NB4 (cell line): ENCODE data around the gene FCGR3B.
"Not testable (repeated sequence)": the region's sequence is repeated elsewhere in the genome, so short reads cannot be mapped to it uniquely, and the experiment has no call there.

Source experiments
- DNase-seq: peaks from one replicate; pipeline ENCODE4 v3.0.0; 2010; ENCODE audit warnings: low read depth
- H3K4me3 ChIP-seq: one replicate; pipeline ENCODE4 v1.5.1; 2011; ENCODE audit warnings: mild to moderate bottlenecking, low read depth, low read length, moderate library complexity
- MYC ChIP-seq: IDR thresholded peaks from 2 replicates; pipeline ENCODE4 v1.6.1; 2011; ENCODE audit warnings: low read depth, low read length
- POLR2A ChIP-seq: IDR thresholded peaks from 2 replicates; pipeline ENCODE4 v1.6.1; 2011; ENCODE audit warnings: mild to moderate bottlenecking; ENCODE audit not compliant: insufficient read length; ENCODE audit errors: extremely low read depth
- TF ChIP-seq, protein P1 (sequence below): IDR thresholded peaks from one replicate; pipeline ENCODE4 v1.5.1; 2012; ENCODE audit warnings: low read depth, low read length
- TF ChIP-seq, protein P2 (sequence below): IDR thresholded peaks from 2 replicates; pipeline ENCODE4 v1.6.1; 2011; ENCODE audit warnings: low read depth, low read length

Gene FCGR3B

DNA sequence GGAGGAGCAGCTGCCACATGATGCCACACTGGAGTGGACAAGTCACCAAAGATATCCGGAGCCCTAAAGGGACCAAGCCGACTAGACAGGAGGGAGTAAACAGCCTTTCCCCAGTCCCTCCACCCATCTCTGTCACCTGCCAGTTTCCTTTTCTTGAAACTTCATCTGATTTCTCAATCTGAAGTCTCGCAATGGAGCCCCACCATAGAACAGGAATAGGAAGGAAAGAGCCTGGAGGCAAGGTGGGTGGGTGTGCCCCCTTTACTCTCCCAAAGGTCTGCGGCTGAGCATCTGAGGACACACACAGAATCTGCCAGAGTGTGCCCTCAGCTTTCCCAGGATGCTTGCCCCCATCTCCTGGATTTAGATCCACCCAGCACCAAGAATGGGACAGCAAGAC lies at the start of gene FCGR3B:
Gene FCGR3B (minus strand): TSS at position 101 of the 400 bp plus-strand sequence. CDS start 82 bp downstream, at position 19.
- no peak for DNase-seq
- TF ChIP-seq, protein P1, sequence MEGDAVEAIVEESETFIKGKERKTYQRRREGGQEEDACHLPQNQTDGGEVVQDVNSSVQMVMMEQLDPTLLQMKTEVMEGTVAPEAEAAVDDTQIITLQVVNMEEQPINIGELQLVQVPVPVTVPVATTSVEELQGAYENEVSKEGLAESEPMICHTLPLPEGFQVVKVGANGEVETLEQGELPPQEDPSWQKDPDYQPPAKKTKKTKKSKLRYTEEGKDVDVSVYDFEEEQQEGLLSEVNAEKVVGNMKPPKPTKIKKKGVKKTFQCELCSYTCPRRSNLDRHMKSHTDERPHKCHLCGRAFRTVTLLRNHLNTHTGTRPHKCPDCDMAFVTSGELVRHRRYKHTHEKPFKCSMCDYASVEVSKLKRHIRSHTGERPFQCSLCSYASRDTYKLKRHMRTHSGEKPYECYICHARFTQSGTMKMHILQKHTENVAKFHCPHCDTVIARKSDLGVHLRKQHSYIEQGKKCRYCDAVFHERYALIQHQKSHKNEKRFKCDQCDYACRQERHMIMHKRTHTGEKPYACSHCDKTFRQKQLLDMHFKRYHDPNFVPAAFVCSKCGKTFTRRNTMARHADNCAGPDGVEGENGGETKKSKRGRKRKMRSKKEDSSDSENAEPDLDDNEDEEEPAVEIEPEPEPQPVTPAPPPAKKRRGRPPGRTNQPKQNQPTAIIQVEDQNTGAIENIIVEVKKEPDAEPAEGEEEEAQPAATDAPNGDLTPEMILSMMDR: no peak
- TF ChIP-seq MYC (no peak), POLR2A (no peak)
- TF ChIP-seq, protein P2, sequence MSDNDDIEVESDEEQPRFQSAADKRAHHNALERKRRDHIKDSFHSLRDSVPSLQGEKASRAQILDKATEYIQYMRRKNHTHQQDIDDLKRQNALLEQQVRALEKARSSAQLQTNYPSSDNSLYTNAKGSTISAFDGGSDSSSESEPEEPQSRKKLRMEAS: no peak
- H3K4me3 ChIP-seq: no peak within 1 kb of the TSS

DNA sequence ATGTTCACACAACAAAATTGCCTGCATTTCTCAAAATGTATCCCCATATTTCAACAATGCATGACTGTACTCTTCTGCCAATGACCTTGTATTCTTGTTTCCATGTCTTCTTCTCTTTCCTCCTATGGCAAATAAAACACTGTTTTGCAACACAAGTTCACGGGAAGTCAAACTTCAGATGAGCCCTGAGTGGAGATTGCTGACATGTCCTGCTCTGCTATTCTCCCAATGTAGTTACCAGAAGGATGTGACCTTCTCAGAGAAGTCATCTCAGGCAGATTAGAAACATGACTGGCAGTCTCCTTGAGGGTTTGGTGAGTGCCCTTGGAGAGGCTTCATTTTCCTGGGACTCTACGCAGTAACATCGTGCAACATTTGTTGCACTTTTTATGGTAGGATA lies 47.5 kb upstream of the FCGR3B start:
- H3K4me3 ChIP-seq: no peak overlapping the region
- no peak for DNase-seq
- TF ChIP-seq, protein P2: no peak
- TF ChIP-seq, protein P1: no peak
- TF ChIP-seq MYC: no peak
- no peak for TF ChIP-seq POLR2A

DNA sequence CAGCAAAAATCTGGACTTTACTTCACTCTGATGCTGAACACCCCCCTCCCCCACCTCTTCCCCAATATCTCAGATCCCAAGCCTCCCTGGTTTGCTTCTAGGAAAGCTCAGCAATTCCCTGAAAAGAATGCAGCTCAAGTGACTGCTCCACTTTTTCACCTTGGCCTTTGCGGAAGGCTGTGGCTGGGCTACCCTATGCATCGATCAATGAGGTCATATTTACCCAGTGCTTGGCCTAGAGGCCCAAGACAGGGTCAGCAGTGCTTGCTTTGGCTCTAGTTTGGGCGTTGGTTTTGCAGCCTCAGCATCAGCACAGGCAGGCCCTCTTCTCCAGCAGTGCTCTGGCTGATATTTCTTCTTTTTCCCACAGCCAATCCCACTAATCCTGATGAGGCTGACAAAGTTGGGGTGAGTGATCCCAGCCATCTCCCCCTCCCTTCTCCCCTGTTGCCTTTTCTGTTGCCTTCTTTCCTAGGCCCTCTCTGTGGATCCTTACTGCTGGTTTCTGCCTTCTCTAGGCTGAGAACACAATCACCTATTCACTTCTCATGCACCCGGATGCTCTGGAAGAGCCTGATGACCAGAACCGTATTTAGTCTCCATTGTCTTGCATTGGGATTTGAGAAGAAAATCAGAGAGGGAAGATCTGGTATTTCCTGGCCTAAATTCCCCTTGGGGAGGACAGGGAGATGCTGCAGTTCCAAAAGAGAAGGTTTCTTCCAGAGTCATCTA lies 46.1 kb upstream of the FCGR3B start:
- DNase-seq: no peak
- TF ChIP-seq POLR2A (no peak), MYC (no peak)
- TF ChIP-seq, protein P2: no peak
- TF ChIP-seq, protein P1: no peak
- no peak overlapping the region for H3K4me3 ChIP-seq

DNA sequence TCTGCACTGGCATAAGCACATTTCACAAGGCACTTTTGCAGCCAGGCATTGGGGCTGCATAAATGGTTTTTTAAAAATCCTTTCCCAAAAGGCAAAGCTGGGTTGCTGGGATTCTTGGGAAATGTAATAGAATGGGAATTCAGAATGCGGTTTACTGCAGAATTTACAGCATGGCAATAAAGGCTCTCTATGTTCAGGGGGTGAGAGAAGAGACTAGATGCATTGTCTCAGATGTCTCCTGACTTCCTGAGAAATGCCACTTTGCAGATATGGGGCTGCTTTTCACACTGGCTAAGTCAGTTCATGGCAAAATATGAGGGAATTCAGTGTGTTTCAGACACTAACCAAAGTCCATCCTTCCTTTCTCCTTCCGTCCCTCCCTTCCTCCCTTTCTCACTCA lies 45.5 kb upstream of the FCGR3B start:
- DNase-seq: no peak
- TF ChIP-seq POLR2A (no peak), MYC (no peak)
- TF ChIP-seq, protein P1: no peak
- H3K4me3 ChIP-seq: no peak overlapping the region

DNA sequence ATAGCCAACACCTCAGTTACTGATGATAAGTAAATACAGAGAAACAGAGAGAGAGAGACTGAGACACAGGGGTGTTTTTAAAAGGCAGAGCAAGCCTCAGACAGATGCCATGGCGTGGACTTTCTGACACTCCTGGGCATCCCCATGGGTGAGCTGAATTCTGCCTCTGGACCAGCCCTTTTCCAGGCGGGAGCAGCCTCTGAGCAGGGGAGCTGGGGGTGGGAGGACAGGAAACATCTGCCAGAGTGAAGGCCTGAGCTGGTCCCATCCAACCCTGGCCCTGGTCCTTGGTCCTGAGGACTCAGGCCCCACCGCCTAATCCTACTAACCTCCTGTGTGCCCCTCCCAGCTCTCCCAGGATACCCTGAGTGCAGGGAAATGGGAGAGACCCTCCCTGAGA lies 43.9 kb upstream of the FCGR3B start:
- not testable (repeated sequence) for H3K4me3 ChIP-seq, DNase-seq

DNA sequence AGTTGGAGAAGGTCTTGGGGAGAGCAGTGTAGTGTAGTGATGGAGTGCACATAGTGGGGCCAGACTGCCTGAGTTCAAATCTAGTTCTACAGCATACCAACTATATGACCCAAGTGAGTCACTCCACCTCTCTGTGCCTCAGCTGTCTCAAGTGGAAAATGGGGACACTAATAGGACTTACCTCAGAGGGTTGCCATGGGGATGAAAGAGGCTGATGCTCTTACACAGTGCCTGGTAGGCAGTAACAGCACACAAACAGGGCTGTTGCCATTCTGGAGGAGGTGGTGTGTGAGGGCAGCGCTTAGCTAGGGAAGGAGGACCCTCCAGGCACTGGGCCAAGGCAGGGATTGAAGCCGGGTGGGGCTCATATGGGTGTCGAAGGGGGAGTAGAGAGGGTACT lies 43.5 kb upstream of the FCGR3B start:
- not testable (repeated sequence) for DNase-seq, H3K4me3 ChIP-seq

DNA sequence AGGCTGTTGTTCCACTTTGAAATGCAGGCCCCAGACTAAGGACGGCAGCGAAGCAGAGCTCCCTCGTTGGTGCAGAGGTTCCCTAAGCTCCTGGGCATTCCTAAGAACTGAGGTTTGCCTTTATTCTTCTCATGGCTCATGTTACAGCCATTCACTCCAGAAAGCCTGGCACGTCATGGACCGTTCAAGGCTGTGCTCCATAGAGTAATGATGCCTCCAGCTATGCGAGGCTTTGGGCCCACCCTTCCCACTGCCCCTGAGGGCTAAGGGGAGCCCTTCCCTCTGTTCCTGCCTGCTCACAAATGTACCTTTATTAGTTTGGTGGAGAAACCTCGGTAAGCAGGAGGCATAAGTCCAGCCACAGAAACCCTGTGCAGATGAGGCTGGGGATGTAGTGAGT lies 42.5 kb upstream of the FCGR3B start:
- DNase-seq, H3K4me3 ChIP-seq: not testable (repeated sequence)

DNA sequence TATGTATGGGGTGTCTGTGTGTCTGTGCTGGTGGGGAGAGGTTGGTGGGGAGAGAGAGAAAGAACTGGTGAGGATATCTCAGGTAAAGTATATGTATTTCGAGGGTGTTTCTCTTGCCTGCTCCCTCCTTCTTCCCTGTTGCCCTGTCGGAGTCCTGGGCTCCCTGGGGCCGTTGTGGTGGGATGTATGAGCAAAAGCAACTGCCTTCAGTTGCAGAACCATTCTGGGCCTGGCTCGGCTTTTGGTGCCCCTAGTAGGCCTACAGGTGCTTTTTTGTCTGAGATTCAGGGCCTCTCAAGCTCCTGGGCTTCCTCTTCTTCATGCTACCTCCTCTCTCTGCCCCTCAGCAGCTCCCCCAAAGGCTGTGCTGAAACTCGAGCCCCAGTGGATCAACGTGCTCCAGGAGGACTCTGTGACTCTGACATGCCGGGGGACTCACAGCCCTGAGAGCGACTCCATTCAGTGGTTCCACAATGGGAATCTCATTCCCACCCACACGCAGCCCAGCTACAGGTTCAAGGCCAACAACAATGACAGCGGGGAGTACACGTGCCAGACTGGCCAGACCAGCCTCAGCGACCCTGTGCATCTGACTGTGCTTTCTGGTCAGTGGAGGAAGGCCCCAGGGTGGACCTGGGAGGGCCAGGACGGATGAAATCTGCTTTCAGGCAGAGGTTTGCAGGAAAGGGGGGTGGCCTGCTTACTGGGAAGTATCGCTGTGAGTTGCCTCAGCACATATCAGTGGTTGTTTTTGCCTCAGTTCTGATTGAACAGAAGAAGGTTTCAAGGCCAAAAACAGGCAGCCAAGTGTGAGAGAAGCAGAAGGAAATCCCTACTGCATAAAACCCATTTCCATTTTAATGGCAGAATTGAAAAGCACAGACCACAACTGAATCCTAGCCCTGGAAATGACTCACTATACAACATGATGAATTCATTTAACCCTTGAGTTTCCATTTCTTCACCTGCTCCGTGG lies 40.4 kb upstream of the FCGR3B start:
- not testable (repeated sequence) for H3K4me3 ChIP-seq, DNase-seq

DNA sequence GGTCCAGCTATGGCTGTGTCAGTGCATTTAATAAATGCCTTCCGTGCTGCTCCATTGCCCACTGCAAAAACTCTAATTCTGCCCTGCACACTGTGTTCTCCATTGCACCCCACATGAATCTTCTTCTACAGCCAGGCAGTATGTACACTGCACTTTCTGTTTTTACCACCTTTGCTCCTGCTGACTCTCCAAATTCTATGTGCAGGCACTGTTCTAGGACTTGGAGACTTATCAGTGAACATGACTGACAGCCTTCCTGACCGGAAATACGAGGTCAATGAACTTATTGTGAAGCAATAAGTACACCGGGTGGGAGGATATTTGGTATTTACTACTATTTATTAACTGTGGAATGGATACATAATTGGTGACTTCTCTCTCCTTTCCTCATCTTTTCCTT lies 33.7 kb upstream of the FCGR3B start:
- not testable (repeated sequence) for DNase-seq, H3K4me3 ChIP-seq

DNA sequence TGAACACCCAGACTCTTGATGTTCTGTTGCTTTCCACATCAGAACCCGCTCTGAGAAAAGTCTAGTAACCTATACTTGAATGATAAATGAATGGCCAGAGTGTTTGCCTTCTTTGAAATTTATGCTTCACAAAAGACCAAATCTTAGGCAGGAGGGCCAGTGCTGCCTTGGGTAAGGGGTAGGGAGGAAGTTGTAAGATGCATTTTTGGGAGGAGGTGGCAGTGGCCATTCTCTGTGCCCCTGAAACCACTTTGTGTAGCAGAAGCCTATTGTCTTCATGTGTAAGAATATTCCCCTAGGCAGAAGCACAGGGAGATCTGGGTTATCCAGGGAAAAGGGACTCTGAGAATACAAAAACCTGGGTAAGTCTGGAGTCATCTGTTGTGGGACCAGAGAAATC lies 32.6 kb upstream of the FCGR3B start:
- not testable (repeated sequence) for DNase-seq, H3K4me3 ChIP-seq

DNA sequence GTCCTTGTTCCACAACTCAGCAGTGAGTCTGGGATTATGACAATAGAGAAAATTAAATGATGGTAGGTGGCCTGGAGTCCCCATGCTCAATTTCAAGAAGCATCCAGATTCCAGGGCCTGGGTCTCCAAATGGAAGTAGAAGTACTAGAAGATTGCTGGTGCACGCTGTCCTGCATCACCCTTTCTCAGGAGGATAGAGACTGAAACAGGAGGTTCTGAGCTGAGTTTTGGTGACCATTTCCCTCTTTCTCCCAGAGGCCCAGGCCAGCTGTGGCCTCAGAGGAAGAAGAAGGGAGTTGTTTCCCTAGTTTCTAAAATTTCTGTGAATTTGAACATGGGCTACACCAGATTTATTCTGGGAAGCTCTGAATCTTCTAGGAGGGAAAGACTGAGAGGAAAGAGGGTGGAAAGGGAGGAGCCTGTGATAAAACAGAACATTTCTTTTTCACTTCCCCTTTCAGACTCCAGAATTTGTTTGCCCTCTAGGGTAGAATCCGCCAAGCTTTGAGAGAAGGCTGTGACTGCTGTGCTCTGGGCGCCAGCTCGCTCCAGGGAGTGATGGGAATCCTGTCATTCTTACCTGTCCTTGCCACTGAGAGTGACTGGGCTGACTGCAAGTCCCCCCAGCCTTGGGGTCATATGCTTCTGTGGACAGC lies 31.8 kb upstream of the FCGR3B start, which contains the start of gene FCGR2B:
Gene FCGR2B (plus strand): TSS at position 460 of the 656 bp plus-strand sequence. CDS start 99 bp downstream, at position 559.
- not testable (repeated sequence) for DNase-seq, H3K4me3 ChIP-seq
